ENCODE measurements around the gene EDNRA. TPM values are rescaled to one million over a fixed set of nuclear protein-coding genes. Genes with fewer than 3 reads are reported as not detected.

Gene EDNRA
- total RNA-seq, 4 donors from 2014 or later: 12.7 to 25.5 (median 19.4) TPM

DNA sequence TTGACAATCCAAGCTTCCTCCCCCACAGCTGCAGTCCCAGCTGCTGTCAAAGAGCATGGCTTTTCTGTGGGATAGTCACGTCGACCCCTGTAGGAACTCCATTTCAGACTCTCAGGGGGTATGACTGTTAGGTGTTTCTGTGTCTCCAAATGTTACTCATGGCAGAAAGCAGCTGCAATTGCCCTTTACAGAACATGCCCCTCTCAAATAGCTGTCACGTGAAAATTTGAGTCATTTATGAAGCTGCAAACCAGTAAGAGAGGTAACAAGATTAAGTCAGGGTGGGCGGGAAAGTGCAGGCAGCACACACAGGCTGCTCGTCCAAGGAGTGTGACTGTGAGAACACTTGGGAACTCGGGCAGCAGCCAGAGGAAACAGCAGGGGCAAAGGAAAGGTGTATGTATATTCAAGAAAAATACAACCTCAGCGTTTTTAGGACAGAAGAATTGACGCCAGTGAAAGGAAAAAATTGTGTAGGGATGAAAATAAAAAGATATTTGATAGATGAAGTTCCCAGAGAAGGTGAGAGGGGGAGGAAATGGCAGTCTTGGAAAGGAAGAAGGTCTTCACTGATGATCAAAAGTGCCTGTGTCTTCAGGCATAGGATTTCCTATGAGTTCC is 69.8 kb downstream of the EDNRA start:
- no peak for DNase-seq (ENCODE audit: low spot score in 2 of 2)
- H3K9me3 ChIP-seq: peaks cover 0 to 7% (median 0%) of the 10 kb centered on the region in 4 donors
- H3K36me3 ChIP-seq: no peaks in the 10 kb centered on the region
- no peak overlapping the region for H3K27ac ChIP-seq
- peaks cover 0 to 9% (median 0%) of the 10 kb centered on the region in 4 donors for H3K4me1 ChIP-seq
- 35 to 48% methylated on average over 8 of the region's 8 CpGs for WGBS, 2 donors
- H3K27me3 ChIP-seq: no peaks in the 10 kb centered on the region
- TF ChIP-seq, protein P1, sequence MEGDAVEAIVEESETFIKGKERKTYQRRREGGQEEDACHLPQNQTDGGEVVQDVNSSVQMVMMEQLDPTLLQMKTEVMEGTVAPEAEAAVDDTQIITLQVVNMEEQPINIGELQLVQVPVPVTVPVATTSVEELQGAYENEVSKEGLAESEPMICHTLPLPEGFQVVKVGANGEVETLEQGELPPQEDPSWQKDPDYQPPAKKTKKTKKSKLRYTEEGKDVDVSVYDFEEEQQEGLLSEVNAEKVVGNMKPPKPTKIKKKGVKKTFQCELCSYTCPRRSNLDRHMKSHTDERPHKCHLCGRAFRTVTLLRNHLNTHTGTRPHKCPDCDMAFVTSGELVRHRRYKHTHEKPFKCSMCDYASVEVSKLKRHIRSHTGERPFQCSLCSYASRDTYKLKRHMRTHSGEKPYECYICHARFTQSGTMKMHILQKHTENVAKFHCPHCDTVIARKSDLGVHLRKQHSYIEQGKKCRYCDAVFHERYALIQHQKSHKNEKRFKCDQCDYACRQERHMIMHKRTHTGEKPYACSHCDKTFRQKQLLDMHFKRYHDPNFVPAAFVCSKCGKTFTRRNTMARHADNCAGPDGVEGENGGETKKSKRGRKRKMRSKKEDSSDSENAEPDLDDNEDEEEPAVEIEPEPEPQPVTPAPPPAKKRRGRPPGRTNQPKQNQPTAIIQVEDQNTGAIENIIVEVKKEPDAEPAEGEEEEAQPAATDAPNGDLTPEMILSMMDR (IDR thresholded peaks at IDR 0.05): no peak
- TF ChIP-seq EP300 (IDR thresholded peaks at IDR 0.05) (no peak), POLR2A (IDR thresholded peaks at IDR 0.05) (no peak)
- no peak overlapping the region for H3K4me3 ChIP-seq

DNA sequence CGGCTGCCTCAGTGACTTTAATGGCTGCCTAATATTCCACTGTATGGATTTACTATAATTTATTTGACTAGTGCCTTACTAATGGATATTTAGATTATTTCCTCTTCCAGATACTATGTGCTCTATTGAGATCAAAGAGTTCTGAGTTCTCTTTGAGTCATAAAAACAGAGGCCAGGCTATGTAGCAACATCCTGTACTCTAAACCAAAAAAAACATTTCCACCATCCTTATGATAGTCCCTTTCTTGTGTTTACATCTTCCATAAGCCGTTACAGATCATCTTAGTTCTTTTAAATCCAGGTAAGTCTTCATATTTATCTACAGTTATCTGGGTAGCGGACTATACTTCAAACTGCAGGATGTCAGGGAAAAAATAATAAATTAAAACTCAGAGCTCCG is 79.7 kb downstream of the EDNRA start:
- H3K9me3 ChIP-seq: peaks cover 0 to 6% (median 0%) of the 10 kb centered on the region in 4 donors
- TF ChIP-seq EP300 (IDR thresholded peaks at IDR 0.05) (no peak), POLR2A (IDR thresholded peaks at IDR 0.05) (no peak)
- TF ChIP-seq, protein P1 (IDR thresholded peaks at IDR 0.05): no peak
- H3K36me3 ChIP-seq: no peaks in the 10 kb centered on the region
- no peaks in the 10 kb centered on the region for H3K27me3 ChIP-seq
- H3K27ac ChIP-seq: no peak overlapping the region
- no peak for DNase-seq (ENCODE audit: low spot score in 2 of 2)
- no peaks in the 10 kb centered on the region for H3K4me1 ChIP-seq
- H3K4me3 ChIP-seq: no peak overlapping the region
- WGBS, 2 donors: 91 to 92% methylated on average over 4 of the region's 4 CpGs

DNA sequence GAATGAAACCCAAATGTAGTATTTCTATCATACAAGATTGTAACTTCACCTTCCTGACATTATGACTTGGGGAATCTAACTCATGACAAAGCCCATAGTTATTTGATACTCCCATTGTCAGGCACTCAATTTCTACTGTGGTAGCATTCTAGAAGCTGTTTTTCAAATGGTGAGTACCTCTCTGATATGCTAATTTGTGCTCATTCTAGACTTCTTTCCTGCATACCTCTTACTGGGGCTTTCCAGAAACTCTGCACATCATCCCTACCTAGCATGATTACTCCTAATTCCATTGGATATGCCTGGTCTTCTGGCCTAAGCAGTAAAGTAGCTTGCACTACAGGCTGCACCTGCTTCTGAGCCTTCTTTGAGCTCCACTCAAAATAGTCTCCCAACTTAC is 85.9 kb downstream of the EDNRA start:
- peaks cover 0 to 6% (median 0%) of the 10 kb centered on the region in 4 donors for H3K4me1 ChIP-seq
- no peak overlapping the region for H3K27ac ChIP-seq
- peaks cover 0 to 12% (median 0%) of the 10 kb centered on the region in 4 donors for H3K9me3 ChIP-seq
- TF ChIP-seq EP300 (IDR thresholded peaks at IDR 0.05) (no peak), POLR2A (IDR thresholded peaks at IDR 0.05) (no peak)
- H3K27me3 ChIP-seq: no peaks in the 10 kb centered on the region
- H3K4me3 ChIP-seq: no peak overlapping the region
- no peak for DNase-seq (ENCODE audit: low spot score in 2 of 2)
- H3K36me3 ChIP-seq: no peaks in the 10 kb centered on the region

DNA sequence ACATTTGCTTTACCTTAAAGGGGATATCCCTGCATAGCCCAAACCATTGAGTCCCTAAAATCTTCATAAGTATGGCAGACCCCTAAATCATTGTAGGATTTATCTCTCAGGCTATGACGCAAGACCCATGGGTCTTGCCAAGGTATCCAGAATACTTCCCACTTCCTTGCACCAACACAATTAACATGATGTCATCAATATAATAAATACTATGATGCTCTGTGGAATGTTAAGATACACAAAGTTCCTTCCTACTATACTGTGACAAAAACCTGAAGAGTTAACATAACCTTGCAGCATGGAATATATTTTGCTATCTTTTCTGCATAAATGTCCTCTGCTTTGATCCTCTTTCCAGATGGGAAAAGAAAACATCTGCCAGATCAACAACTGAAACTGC is 86.4 kb downstream of the EDNRA start:
- 96% methylated on average over 1 of the region's 1 CpG for WGBS, 2 donors
- peaks cover 0 to 12% (median 0%) of the 10 kb centered on the region in 4 donors for H3K9me3 ChIP-seq
- no peaks in the 10 kb centered on the region for H3K36me3 ChIP-seq
- H3K27ac ChIP-seq: no peak overlapping the region
- H3K4me3 ChIP-seq: no peak overlapping the region
- TF ChIP-seq POLR2A (IDR thresholded peaks at IDR 0.05) (no peak), EP300 (IDR thresholded peaks at IDR 0.05) (no peak)
- TF ChIP-seq, protein P1 (IDR thresholded peaks at IDR 0.05): no peak
- peaks cover 0 to 6% (median 0%) of the 10 kb centered on the region in 4 donors for H3K4me1 ChIP-seq
- H3K27me3 ChIP-seq: no peaks in the 10 kb centered on the region
- no peak for DNase-seq (ENCODE audit: low spot score in 2 of 2)

DNA sequence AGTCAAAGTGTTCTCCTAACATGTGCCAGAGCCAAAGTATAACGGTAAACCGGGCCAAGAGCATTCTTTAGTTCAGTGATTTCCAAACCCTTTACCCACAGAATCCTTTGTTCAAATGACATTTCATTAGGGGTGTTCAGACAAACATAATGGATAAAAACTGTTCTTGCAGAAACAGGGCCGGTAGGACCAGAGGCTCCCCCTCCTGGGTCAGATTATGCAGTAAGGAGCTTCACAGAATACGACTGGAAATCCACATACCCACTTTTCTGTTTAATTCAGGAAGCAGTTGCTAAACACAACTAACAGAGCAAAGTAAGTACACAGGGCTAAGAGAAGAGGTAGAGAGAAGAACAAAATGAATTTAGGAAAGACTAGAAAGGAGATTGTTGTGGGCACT is 89.7 kb downstream of the EDNRA start:
- 20 to 27% methylated on average over 4 of the region's 4 CpGs for WGBS, 2 donors
- Histone ChIP-seq H3K4me3 (no peak overlapping the region), H3K9me3 (peaks cover 0 to 6% (median 0%) of the 10 kb centered on the region in 4 donors), H3K4me1 (peaks cover 0 to 6% (median 0%) of the 10 kb centered on the region in 4 donors), H3K27ac (no peak overlapping the region), H3K27me3 (no peaks in the 10 kb centered on the region), H3K36me3 (no peaks in the 10 kb centered on the region)
- no peak for DNase-seq (ENCODE audit: low spot score in 2 of 2)
- TF ChIP-seq POLR2A (IDR thresholded peaks at IDR 0.05) (no peak), EP300 (IDR thresholded peaks at IDR 0.05) (no peak)
- TF ChIP-seq, protein P1 (IDR thresholded peaks at IDR 0.05): no peak
